ENCODE data around the gene EPC2.

GRCh38 chr2:148617219-148617618 is 27.3 kb upstream of the EPC2 start:
- TF ChIP-seq CTCF (conservative IDR thresholded peaks at IDR 0.05; ENCODE audit: low read length), result no peak
- no peak for TF ChIP-seq EZH2phosphoT487 (IDR thresholded peaks at IDR 0.05; ENCODE audit: borderline replicate concordance)
